Measurements from ENCODE around the gene VCPKMT. TPM values are rescaled to one million over a fixed set of nuclear protein-coding genes. Genes with fewer than 3 reads are reported as not detected.

Gene VCPKMT
- total RNA-seq, 1 experiment from 2014 or later: 6.5 TPM

GRCh38 chr14:50139192-50139591, 22.8 kb upstream of the VCPKMT start:
- ChIA-PET POLR2A (ENCODE audit: unreplicated experiment) (no interaction called here), CTCF (no interaction called here)
- no peaks in the 10 kb centered on the region for H3K9me2 ChIP-seq (ENCODE audit: insufficient read depth)
- intact Hi-C loops (cut with micrococcal nuclease; ENCODE audit: unreplicated experiment): no loop called here
- DNase-seq: no peak
- H3K27ac ChIP-seq: no peak overlapping the region
- no peaks in the 10 kb centered on the region for H4K20me1 ChIP-seq (ENCODE audit: insufficient read depth)
- no peak overlapping the region for H2AFZ ChIP-seq
- no peaks in the 10 kb centered on the region for H3K27me3 ChIP-seq (ENCODE audit: insufficient read depth, low read depth)
- no TSS peak for BruUV-seq (replicated peaks)
- H3K36me3 ChIP-seq (ENCODE audit: low read depth): no peaks in the 10 kb centered on the region
- no peaks in the 10 kb centered on the region for H3K9me3 ChIP-seq (ENCODE audit: insufficient read depth, low read depth)
- no peaks in the 10 kb centered on the region; the same call in 1 of the 2 replicates for H3F3A ChIP-seq (ENCODE audit: insufficient read depth, low read depth)
- no peaks in the 10 kb centered on the region for H3K79me2 ChIP-seq (ENCODE audit: low read depth)
- no peak overlapping the region for H3K4me3 ChIP-seq
- TF ChIP-seq EZH2 (IDR thresholded peaks at IDR 0.05; ENCODE audit: low read depth) (no peak), CTCF (conservative IDR thresholded peaks at IDR 0.05) (no peak)
- no peaks in the 10 kb centered on the region for H3K4me1 ChIP-seq (replicated peaks; ENCODE audit: insufficient read depth)
- H3K4me2 ChIP-seq: no peak overlapping the region

- H3K4me1 ChIP-seq (replicated peaks; ENCODE audit: insufficient read depth): no peaks in the 10 kb centered on the region
- no peaks in the 10 kb centered on the region for H3K36me3 ChIP-seq (ENCODE audit: low read depth)
- no peak overlapping the region for H3K27ac ChIP-seq
- intact Hi-C loops (cut with micrococcal nuclease; ENCODE audit: unreplicated experiment): no loop called here
- TF ChIP-seq CTCF (conservative IDR thresholded peaks at IDR 0.05) (no peak), EZH2 (IDR thresholded peaks at IDR 0.05; ENCODE audit: low read depth) (no peak)
- no peaks in the 10 kb centered on the region for H3K27me3 ChIP-seq (ENCODE audit: insufficient read depth, low read depth)
- no peak overlapping the region for H3K4me2 ChIP-seq
- H3K9me3 ChIP-seq (ENCODE audit: insufficient read depth, low read depth): no peaks in the 10 kb centered on the region
- H3F3A ChIP-seq (ENCODE audit: insufficient read depth, low read depth): no peaks in the 10 kb centered on the region; the same call in 1 of the 2 replicates
- no peak for DNase-seq
- CTCF ChIA-PET: interaction anchor here (0.5 to 0.6 kb wide), 2 partner anchors 259 to 272 kb away, joined by 3 to 6 read pairs; no protein-coding TSS in a partner anchor
- H3K4me3 ChIP-seq: no peak overlapping the region
- POLR2A ChIA-PET (ENCODE audit: unreplicated experiment): no interaction called here
- no peaks in the 10 kb centered on the region for H4K20me1 ChIP-seq (ENCODE audit: insufficient read depth)
- H2AFZ ChIP-seq: no peak overlapping the region
- no peaks in the 10 kb centered on the region for H3K79me2 ChIP-seq (ENCODE audit: low read depth)
- BruUV-seq (replicated peaks): no TSS peak
- H3K9me2 ChIP-seq (ENCODE audit: insufficient read depth): no peaks in the 10 kb centered on the region
These were observed 11.4 kb upstream of the VCPKMT start for GRCh38 chr14:50127802-50128201.

GRCh38 chr14:50123062-50123461, 6.7 kb upstream of the VCPKMT start:
- TF ChIP-seq CTCF (conservative IDR thresholded peaks at IDR 0.05): no peak
- TF ChIP-seq EZH2 (IDR thresholded peaks at IDR 0.05; ENCODE audit: low read depth): no peak
- H3K79me2 ChIP-seq (ENCODE audit: low read depth): no peaks in the 10 kb centered on the region
- no peaks in the 10 kb centered on the region for H4K20me1 ChIP-seq (ENCODE audit: insufficient read depth)
- no peak overlapping the region for H3K4me3 ChIP-seq
- intact Hi-C loops (cut with micrococcal nuclease; ENCODE audit: unreplicated experiment): no loop called here
- H3K36me3 ChIP-seq (ENCODE audit: low read depth): no peaks in the 10 kb centered on the region
- CTCF ChIA-PET: no interaction called here
- no peak for DNase-seq
- no peaks in the 10 kb centered on the region for H3K4me1 ChIP-seq (replicated peaks; ENCODE audit: insufficient read depth)
- no peak overlapping the region for H3K27ac ChIP-seq
- POLR2A ChIA-PET (ENCODE audit: unreplicated experiment): interaction anchor here (0.6 kb wide), 1 partner anchor 76 kb away, joined by 6 read pairs; no protein-coding TSS in a partner anchor
- no peaks in the 10 kb centered on the region for H3K27me3 ChIP-seq (ENCODE audit: insufficient read depth, low read depth)
- H3K9me3 ChIP-seq (ENCODE audit: insufficient read depth, low read depth): no peaks in the 10 kb centered on the region
- no TSS peak for BruUV-seq (replicated peaks)
- H3F3A ChIP-seq (ENCODE audit: insufficient read depth, low read depth): no peaks in the 10 kb centered on the region
- no peak overlapping the region for H2AFZ ChIP-seq
- H3K4me2 ChIP-seq: no peak overlapping the region
- no peaks in the 10 kb centered on the region for H3K9me2 ChIP-seq (ENCODE audit: insufficient read depth)

Data from PC-9 (cell line).